Measurements from ENCODE around the gene ZMIZ1.

ZMIZ1 gene

DNA sequence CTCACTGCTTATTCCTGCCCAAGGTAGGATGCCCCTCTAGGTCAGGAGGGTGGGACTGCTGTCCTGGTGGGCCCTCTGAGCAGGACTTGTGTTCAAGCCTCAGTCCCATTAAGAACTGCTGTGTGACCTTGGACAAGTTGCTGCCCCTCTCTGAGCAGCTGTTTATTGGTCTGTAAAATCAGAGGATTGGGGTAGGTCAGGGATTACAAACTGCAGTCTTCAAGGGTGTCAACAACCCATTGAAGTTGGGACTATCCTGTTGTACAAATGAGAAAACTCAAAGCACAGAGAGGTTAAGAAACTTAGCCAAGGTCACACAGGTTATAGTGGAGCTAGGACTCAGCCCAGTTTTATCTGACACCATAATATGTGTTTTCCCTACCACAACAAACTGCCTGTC, 55.3 kb downstream of the ZMIZ1 start:
- DNase-seq = no peak

- DNase-seq = no peak
Measured at GRCh38 chr10:79125092-79125491, 56.3 kb downstream of the ZMIZ1 start.

DNA sequence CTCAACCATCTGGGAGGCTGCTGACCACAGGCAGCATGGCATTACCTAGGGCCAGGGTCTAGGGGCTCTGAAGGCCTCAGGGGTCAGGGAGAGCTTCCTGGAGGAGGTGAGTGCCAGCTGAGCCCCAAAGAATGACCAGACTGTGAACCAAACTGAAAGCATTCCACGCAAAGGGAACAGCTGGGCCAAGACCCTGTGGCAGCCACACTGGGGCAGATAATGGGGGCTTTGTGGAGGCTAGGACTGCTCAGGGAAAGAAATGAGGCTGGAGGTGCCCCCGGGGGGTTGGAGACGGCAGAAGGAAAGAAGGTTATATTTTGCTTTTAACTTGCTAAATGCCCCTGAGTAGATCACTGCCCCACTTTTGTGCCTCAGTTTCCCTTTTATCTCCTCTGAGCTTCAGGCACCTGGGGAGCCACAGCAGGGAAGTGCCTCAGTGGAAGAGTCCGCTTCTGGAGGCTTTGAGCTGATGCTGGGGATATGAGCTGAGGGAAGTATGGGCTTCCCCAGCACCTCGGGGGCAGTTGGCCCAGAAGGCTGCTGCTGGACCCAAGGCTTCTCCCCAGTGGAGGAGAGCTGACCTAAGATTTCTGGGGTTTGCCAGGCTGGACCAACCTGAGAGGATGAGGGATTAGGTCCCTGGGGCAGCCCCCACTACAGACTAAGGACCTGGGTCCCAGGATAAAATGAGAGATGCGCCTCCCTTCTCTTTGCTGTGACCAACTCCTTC, 57.8 kb downstream of the ZMIZ1 start:
- no peak for DNase-seq

- peak; percentile 76 for DNase-seq
Measured at GRCh38 chr10:79127151-79127961, 58.6 kb downstream of the ZMIZ1 start.

DNA sequence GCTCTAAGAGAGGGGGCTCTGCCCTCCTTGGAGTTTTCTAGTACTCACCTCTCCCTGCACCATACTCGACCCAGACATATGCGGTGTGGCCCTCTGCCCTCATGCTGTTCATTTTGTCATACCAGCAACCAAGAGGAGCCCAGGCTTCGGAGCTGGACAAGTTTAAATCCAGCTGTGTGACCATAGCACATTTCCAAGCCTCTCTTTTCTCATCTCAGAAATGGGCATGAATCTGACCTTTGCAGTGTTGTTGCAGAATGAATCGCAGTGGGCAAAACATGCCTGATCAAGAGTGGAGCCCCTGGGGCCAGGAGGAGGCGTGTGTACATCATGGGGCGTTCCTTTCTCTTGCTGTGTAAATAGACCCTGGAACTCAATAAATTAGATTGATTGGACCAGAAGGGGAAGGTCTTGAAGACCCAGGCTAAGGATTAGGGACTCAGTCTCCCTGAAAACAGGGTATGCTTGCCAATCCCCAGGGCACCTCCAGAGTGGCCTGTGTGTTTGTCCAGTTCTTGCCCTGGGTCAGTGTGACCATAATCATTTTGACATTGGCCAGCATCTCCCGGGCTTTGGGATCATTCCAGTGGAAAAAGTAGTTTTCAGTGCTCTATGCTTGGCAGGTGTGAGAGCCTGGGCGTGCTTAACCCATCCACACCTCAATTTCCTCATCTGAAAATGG, 59.6 kb downstream of the ZMIZ1 start:
- DNase-seq = no peak

DNA sequence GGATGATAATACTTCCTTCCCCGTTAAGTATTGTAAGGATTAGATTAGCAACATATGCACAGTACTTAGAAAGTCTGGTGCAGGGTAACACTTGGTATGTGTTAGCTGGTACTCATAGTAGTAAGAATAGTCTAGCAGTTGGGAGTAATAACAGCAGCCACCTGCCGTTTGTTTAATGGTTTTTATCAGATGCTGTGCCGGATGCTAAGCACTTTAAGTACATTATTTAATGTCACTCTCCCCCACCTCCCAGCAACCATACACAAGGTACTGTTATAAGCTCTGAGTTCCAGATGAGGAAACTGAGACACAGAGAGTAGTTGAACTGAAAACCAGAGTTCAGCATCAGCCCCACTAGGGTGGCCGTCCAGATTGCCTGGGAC, 60.1 kb downstream of the ZMIZ1 start:
- DNase-seq = no peak

DNA sequence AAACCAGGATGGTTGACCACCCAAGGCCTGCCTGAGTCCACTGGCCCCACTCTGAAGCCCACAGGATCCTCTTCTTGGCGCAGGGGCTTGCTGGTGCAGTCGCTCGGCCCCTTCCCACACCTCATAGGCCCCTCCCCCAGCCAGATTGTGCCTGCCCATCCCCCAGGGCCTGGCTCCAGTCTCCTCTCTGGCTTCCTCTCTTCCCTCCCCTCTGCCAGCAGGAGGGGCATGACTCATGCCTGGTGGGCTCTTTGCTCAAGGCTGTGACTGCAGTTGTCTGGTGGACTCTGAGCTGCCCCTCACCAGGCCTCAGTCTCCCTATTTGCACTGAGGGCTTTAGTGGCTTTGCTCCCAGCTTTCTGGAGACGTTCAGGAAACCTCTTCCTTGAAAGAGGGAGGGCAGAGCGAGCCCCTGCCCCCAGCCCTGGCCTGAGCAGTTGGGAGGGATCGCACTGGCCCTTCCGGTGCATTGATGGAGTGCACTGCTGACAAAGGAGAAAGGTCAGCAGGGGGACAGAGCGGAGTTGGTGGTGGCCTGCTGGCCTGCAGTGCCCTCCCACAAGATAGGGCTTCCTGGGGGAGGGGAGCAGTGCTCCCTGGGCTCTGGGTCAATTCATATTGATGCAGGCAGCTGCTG, 60.7 kb downstream of the ZMIZ1 start:
- no peak for DNase-seq

GRCh38 chr10:79130255-79130654, 61.5 kb downstream of the ZMIZ1 start:
- DNase-seq = no peak

- DNase-seq = no peak
Measured at GRCh38 chr10:79130846-79131245, 62.1 kb downstream of the ZMIZ1 start.

DNA sequence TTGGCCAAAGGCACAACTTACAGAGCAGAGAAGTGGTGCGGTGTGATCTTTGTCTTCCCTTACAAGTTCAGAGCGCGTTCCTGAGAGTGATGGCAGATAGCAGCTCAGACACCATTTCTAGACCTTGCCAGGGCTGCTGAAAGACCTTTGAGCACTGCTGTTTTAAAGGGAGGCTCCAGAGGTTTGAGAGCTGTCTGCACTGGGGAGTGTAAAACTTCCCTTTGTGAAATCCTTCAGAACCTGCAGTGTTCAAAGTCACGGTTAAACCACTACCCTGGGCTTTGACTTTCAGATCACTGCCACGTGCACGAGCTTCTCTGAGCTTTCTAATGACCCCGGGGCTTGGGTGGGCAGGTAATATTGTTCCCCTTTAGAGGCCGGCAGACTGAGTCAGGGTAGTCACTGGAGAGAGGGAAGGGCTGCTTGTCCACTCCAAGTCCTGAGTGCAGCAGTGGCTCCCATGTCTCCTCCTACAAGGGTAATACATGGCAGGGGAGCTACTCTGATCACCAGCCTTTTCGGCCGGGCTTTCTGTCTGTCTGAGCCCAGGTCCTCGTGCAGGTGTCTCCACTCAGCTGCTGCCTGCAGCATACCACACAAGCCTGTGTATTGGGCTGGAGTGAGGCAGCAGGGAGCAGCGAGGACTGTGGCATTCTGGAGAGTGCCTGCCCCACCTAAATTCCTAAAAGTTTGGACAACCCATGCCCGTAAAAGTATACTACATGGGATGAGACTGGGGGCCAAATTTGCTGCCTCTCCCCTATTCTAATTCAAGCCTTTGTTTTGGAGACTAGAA, 63.3 kb downstream of the ZMIZ1 start:
- DNase-seq = peak; percentile 24

- DNase-seq = peak; percentile 76
Measured at GRCh38 chr10:79132681-79133381, 64.1 kb downstream of the ZMIZ1 start.

DNA sequence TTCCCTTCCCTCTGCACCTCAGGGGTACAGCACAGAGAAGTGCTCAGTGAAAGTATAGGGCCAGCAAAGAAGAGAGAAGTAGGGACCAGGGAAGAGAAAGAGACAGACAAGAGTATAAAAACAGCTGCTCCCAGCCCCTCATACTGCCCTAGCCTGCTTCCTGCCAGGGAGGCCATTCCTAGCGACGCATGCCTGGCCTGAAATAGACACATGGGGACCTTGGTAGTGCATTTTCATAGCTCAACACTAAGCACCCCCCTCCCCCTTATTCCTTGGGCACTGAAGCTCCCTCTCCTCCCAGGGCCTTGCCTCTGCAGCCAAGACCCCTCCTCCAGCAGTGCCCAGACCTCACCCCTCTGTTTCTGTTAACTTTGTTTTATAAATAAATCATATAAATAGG, 64.7 kb downstream of the ZMIZ1 start:
- DNase-seq = peak; percentile 7

- DNase-seq = no peak
Measured at GRCh38 chr10:79135790-79136189, 67.0 kb downstream of the ZMIZ1 start.

DNA sequence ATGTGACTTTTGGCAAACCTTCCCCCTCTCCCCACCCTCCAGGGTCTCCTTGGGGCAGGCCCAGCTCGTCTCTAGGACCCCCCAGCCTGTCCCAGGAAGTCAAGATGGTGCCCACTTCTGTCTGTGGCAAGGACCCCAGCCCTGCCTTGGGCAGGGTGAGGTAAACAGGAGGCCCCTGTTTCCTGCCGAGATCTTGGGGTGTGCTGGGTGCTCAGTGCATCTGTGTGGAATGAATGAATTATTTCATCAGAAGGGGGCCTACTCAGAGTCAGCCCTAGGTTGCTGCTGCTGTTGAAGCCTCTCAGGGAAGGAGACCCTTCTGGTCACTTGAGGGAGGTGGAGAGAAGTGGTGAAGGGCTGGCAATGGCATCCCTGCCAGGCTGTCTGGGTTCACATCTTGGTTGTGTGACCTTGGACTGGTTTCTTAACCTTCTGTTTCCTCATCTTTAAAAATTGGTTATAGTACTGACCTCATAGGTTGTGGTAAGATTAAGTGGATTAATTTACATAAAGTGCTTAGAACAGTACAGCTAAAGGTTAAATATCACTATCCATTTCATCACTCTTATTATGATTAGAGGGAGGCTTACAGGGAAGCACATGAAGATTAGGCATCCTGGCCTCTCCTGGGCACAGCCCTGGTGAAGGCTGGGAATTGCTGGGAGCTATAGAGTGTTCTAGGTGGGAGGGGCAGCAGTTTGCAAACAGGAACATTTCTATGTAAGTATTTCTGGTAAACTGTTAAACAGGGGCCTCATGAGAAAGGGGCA, 67.7 kb downstream of the ZMIZ1 start:
- DNase-seq = peak; percentile 74

- no peak for DNase-seq
Measured at GRCh38 chr10:79137300-79137756, 68.6 kb downstream of the ZMIZ1 start.

- peak; percentile 91 for DNase-seq
Measured at GRCh38 chr10:79137826-79138225, 69.1 kb downstream of the ZMIZ1 start.

DNA sequence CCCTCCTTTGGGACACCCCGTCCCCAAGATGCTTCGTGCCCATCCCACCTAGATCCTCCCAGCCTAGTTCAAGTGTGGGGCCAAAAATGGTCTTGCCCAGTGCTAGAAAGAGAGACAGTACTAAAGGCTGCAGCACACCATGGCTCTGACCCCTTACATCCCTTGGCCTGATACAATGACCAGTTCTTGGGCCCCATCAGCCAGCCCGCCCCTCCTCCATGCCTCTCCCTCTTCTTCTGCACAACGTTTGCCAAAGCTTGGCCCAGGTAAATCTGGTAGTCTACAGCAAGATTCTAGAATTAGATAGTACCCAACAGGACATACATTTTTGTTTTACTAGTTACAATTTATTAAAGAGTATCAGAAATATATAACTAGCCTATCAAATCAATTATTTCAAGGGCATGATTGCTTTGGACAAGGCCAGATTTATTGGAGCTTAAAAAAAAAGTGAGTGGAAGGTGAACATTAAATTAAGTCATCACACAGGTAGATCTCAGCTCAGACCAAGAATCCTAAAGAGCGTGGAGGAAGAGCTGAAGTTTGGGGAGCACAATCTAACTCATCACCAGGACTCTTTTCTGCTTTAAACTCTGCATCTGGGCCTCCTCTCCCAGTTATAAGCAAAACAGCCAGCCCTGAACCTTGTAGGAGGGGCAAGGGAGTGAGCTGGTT, 69.8 kb downstream of the ZMIZ1 start:
- no peak for DNase-seq

GRCh38 chr10:79139124-79139835, 70.5 kb downstream of the ZMIZ1 start:
- peak; percentile 78 for DNase-seq

DNA sequence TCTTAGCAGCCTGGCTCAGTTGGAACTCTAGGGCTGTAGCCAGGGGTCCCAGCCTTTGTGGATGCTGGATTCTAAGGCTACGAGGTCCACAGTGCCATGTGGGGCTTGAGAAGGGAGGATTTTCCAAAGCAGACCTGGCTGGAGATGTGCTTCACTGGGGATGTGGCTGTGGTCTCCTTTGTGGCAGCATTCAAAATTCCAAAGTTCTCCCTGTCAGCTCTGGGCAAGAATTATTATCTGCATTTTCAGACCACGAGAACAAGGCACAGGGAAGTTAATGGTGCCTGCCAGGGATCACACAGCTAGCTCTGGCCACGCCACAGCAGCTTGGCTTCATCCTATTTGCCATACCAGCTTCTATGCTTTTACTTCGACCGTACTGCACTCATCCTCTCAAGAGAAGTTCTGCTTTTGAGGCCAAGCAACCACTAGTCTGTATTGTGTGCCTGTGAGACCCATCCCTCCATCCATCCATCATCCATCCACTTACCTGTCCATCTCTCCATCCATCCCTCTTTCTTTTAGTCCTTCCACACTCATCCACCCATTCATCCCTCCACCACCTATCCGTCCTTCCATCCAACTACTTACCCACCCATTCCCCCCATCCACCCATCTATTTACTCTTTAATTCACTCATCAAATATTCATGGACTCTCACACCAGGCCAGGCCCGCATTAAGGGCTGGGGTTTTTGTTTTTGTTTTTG, 71.5 kb downstream of the ZMIZ1 start:
- peak; percentile 37 for DNase-seq
